ENCODE results near the gene ESF1. TPM values are rescaled to one million over a fixed set of nuclear protein-coding genes. Genes with fewer than 3 reads are reported as not detected.

Gene ESF1
- total and polyA plus RNA-seq, 9 donors = 9.3 to 17.5 (median 14.4) TPM

DNA sequence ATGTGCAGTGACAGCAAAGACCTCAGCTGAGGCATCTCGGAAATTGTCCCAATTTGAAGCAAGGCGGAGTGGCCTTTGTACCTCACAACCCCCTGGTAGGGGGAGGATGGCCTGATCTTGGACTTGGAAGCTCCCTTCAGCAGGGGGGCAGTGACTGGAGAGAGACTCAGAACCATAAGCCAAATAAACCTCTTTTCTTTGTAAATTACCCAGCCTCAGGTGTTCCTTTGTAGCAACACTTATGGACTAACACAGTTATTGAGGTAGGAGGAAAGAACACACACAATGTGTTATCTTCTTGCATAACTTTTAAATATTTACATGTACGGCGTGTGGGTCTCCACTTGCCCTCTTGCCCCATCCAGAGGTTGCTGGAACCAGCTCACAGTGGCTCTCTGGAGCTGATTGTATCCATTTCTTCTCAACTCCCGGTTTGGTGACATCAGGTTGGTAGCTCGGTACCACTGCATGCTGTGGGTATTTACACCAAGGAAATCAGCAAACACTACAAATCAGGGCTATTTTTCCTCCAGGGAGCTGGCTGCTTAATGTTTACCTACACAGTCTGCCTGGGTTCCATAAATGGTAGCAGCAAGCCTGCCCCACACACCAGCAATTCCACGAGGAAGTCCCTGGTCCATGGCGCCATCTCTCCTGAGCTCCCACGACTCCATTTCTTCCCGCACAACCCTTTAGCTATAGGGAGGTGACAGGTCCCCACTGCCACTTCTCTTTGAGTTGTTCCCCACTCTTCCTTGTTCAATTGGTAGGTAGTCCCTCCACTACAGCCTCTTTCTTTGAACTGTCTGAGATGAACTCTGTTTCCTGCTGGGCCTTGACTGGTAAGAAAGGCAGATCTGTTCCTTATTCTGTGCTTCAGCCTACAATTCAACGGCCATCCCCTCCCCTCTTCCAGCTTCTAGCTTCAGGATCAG is 91.7 kb downstream of the ESF1 start:
- H3K4me3 ChIP-seq = no peak overlapping the region
- no peak for DNase-seq
- 88 to 94% (median 92%) methylated on average over 11 of the region's 11 CpGs for WGBS, 3 donors

DNA sequence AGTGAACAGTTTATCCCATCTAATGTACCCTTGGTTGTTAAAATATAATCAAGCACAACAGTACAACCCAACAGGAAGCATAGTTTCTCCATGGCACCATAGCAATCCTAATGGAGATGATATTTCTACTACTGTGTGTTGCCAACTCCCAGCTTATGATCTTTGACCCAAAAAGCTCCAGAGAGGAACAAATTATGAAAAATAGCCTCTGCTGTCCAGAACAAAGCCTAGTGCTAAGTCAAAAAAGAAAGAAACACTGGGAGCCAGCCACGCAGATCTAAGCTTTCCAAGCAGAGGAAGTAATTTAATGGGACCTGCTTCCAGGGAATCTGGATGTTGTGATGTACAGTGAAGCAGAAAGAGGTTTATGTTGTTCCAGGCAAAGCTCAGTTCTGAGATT is 93.8 kb downstream of the ESF1 start:
- no peak overlapping the region for H3K27ac ChIP-seq
- no peaks in the 10 kb centered on the region for H3K36me3 ChIP-seq
- 5 to 11% (median 9%) methylated on average over 1 of the region's 1 CpG for WGBS, 3 donors
- peaks cover 2% of the 10 kb centered on the region for H3K4me1 ChIP-seq (ENCODE audit: insufficient read depth)
- intact Hi-C loops (cut with DNase I) = no loop called here
- no peaks in the 10 kb centered on the region for H3K9me3 ChIP-seq
- H3K4me3 ChIP-seq = no peak overlapping the region
- TF ChIP-seq EP300 (IDR thresholded peaks at IDR 0.05) (no peak), POLR2A (IDR thresholded peaks at IDR 0.05) (no peak)
- TF ChIP-seq, protein P1, sequence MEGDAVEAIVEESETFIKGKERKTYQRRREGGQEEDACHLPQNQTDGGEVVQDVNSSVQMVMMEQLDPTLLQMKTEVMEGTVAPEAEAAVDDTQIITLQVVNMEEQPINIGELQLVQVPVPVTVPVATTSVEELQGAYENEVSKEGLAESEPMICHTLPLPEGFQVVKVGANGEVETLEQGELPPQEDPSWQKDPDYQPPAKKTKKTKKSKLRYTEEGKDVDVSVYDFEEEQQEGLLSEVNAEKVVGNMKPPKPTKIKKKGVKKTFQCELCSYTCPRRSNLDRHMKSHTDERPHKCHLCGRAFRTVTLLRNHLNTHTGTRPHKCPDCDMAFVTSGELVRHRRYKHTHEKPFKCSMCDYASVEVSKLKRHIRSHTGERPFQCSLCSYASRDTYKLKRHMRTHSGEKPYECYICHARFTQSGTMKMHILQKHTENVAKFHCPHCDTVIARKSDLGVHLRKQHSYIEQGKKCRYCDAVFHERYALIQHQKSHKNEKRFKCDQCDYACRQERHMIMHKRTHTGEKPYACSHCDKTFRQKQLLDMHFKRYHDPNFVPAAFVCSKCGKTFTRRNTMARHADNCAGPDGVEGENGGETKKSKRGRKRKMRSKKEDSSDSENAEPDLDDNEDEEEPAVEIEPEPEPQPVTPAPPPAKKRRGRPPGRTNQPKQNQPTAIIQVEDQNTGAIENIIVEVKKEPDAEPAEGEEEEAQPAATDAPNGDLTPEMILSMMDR (IDR thresholded peaks at IDR 0.05) = no peak
- H3K27me3 ChIP-seq = no peaks in the 10 kb centered on the region
- no peak for DNase-seq

More for the DNA sequence above, 91.7 kb downstream of the ESF1 start:
- TF ChIP-seq, protein P1 (IDR thresholded peaks at IDR 0.05) = no peak
- Histone ChIP-seq H3K4me1 (ENCODE audit: insufficient read depth) (peaks cover 2% of the 10 kb centered on the region), H3K36me3 (no peaks in the 10 kb centered on the region), H3K27ac (no peak overlapping the region), H3K27me3 (no peaks in the 10 kb centered on the region), H3K9me3 (no peaks in the 10 kb centered on the region)
- intact Hi-C loops (cut with DNase I) = no loop called here

DNA sequence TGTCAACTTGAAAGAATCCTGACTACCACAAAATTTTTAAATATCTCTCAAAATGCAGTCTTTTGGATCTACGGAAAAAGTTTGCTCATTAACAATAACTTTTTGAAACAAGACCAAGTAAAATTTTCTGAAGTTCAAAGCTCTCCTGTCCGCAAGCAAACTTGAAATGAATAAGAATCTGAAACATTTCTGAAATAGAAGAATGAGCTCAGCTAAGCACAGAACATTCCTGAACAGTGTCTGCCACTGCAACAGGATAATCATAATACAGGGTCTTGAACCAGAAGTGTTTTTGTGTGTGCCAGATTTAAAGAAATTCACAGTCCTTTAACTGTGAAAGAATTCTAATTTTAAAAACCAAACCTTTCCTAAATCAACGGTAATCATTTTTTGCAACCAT is 96.9 kb downstream of the ESF1 start:
- intact Hi-C loops (cut with DNase I) = no loop called here
- no peak overlapping the region for H3K4me3 ChIP-seq

DNA sequence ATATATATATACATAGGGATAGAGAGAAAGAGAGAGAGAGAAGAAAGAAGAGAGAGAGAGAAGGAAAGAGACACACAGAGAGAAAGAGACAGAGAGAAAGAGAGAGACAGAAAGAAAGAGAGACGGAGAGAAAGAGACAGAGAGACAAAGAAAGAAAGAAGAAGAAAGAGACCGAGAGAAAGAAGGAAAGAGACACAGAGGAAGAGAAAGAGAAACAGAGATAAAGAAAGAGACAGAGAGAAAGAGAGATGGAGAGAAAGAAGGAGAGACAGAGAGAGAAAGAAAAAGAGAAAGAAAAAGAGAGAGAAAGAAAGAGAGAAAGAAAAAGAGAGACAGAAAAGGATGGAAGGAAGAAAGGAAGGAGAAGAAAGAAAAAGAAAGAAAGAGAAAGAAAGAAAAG is 99.1 kb downstream of the ESF1 start:
- intact Hi-C loops (cut with DNase I) = no loop called here
- Histone ChIP-seq H3K4me1 (ENCODE audit: insufficient read depth) (no peaks in the 10 kb centered on the region), H3K27ac (no peak overlapping the region), H3K9me3 (no peaks in the 10 kb centered on the region), H3K36me3 (no peaks in the 10 kb centered on the region), H3K27me3 (no peaks in the 10 kb centered on the region), H3K4me3 (no peak overlapping the region)
- WGBS, 3 donors = 93 to 98% (median 95%) methylated on average over 2 of the region's 2 CpGs
- no peak for DNase-seq
- TF ChIP-seq EP300 (IDR thresholded peaks at IDR 0.05) (no peak), POLR2A (IDR thresholded peaks at IDR 0.05) (no peak)
- TF ChIP-seq, protein P1 (IDR thresholded peaks at IDR 0.05) = no peak

More for the DNA sequence above, 96.9 kb downstream of the ESF1 start:
- H3K36me3 ChIP-seq = no peaks in the 10 kb centered on the region
- H3K9me3 ChIP-seq = no peaks in the 10 kb centered on the region
- no peak overlapping the region for H3K27ac ChIP-seq
- peaks cover 2% of the 10 kb centered on the region for H3K4me1 ChIP-seq (ENCODE audit: insufficient read depth)
- no peak for TF ChIP-seq POLR2A (IDR thresholded peaks at IDR 0.05)
- no peak for TF ChIP-seq EP300 (IDR thresholded peaks at IDR 0.05)
- TF ChIP-seq, protein P1 (IDR thresholded peaks at IDR 0.05) = no peak
- no peak for DNase-seq
- no peaks in the 10 kb centered on the region for H3K27me3 ChIP-seq
- 14 to 24% (median 22%) methylated on average over 3 of the region's 3 CpGs for WGBS, 3 donors
